Measurements from ENCODE around the gene PHETA2.

The PHETA2 gene

GRCh38 chr22:42076764-42077485 lies 2.9 kb downstream of the PHETA2 start:
- DNase-seq (ENCODE audit: low read depth): no peak
- no peak overlapping the region for H3K4me3 ChIP-seq (ENCODE audit: low read depth, low read length)
- no peak for TF ChIP-seq MYC (IDR thresholded peaks at IDR 0.05; ENCODE audit: low read depth, low read length)
- TF ChIP-seq, protein P1, sequence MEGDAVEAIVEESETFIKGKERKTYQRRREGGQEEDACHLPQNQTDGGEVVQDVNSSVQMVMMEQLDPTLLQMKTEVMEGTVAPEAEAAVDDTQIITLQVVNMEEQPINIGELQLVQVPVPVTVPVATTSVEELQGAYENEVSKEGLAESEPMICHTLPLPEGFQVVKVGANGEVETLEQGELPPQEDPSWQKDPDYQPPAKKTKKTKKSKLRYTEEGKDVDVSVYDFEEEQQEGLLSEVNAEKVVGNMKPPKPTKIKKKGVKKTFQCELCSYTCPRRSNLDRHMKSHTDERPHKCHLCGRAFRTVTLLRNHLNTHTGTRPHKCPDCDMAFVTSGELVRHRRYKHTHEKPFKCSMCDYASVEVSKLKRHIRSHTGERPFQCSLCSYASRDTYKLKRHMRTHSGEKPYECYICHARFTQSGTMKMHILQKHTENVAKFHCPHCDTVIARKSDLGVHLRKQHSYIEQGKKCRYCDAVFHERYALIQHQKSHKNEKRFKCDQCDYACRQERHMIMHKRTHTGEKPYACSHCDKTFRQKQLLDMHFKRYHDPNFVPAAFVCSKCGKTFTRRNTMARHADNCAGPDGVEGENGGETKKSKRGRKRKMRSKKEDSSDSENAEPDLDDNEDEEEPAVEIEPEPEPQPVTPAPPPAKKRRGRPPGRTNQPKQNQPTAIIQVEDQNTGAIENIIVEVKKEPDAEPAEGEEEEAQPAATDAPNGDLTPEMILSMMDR (IDR thresholded peaks at IDR 0.05; ENCODE audit: low read depth, low read length): no peak
- TF ChIP-seq, protein P2, sequence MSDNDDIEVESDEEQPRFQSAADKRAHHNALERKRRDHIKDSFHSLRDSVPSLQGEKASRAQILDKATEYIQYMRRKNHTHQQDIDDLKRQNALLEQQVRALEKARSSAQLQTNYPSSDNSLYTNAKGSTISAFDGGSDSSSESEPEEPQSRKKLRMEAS (IDR thresholded peaks at IDR 0.05; ENCODE audit: low read depth, low read length): no peak
- TF ChIP-seq POLR2A (IDR thresholded peaks at IDR 0.05; ENCODE audit: extremely low read depth, insufficient read length): no peak

DNA sequence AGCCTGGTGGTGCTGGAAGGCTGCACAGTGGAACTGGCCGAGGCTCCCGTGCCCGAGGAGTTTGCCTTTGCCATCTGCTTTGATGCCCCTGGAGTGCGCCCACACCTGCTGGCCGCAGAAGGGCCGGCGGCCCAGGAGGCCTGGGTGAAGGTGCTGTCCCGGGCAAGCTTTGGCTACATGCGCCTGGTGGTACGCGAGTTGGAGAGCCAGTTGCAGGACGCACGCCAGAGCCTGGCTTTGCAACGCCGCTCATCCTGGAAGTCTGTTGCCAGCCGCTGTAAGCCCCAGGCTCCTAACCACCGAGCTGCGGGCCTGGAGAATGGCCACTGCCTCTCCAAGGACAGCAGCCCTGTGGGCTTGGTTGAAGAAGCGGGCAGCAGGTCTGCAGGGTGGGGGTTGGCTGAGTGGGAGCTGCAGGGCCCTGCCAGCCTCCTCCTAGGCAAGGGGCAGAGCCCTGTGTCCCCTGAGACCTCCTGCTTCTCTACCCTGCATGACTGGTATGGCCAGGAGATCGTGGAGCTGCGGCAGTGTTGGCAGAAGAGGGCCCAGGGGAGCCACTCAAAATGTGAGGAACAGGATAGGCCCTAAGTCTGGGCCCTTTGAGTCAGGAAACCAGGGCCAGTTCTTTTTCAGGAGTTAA lies 3.6 kb downstream of the PHETA2 start:
- TF ChIP-seq, protein P1 (IDR thresholded peaks at IDR 0.05; ENCODE audit: low read depth, low read length): no peak
- TF ChIP-seq, protein P2 (IDR thresholded peaks at IDR 0.05; ENCODE audit: low read depth, low read length): no peak
- TF ChIP-seq MYC (IDR thresholded peaks at IDR 0.05; ENCODE audit: low read depth, low read length) (no peak), POLR2A (IDR thresholded peaks at IDR 0.05; ENCODE audit: extremely low read depth, insufficient read length) (no peak)
- no peak for DNase-seq (ENCODE audit: low read depth)
- H3K4me3 ChIP-seq (ENCODE audit: low read depth, low read length): no peak overlapping the region

DNA sequence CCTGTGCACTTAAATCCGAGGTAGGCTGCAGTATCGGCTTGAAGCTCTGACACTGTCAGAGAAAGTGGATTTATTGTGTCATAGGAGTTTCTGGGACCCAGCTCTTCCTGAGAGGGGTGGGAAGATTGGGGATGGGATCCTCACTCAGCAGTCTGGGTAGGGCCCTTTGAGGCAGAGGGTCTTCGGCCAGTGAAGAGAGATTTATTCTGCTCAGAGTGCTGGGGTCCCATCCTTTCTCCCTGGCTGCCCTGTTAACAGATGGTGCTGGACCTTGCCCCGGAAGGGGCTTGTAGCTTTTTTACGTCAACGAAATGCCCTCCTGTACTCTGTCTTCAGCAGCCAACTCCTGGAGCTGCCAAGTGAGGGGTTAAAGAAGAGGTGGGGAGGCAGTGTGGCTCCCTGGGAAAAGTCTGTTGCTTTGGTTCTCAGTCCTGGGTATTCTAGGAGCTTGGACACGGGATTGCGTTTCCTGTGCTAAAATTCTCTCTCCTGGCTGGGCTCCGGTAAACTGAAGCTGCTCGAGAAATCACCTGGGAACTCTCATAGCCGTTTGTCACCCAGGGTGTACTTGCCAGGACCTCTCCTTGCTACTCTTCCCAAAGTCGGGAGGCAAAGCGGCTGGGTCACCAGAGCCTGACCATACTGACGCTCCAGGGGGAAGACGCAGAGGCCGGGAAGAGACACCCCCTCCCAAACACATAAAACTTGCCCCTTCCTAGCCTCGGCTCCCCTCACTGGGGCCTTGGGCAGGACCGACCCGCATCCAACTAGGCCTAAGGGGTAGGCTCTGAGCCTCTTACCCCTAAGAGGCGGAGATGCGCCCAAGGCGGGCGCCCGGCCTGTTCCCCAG lies 4.6 kb downstream of the PHETA2 start:
- TF ChIP-seq POLR2A (IDR thresholded peaks at IDR 0.05; ENCODE audit: extremely low read depth, insufficient read length) (no peak), MYC (IDR thresholded peaks at IDR 0.05; ENCODE audit: low read depth, low read length) (no peak)
- TF ChIP-seq, protein P2 (IDR thresholded peaks at IDR 0.05; ENCODE audit: low read depth, low read length): no peak
- H3K4me3 ChIP-seq (ENCODE audit: low read depth, low read length): peak overlapping the region; percentile 55
- DNase-seq (ENCODE audit: low read depth): no peak

GRCh38 chr22:42079319-42080251 lies 5.5 kb downstream of the PHETA2 start, which contains the start of gene SMDT1:
Gene SMDT1 (plus strand): TSS chr22:42079700. CDS start chr22:42079769, 69 bp downstream.
- TF ChIP-seq, protein P2 (IDR thresholded peaks at IDR 0.05; ENCODE audit: low read depth, low read length): peak; percentile 65
- TF ChIP-seq, protein P1 (IDR thresholded peaks at IDR 0.05; ENCODE audit: low read depth, low read length): no peak
- peak; percentile 55 for TF ChIP-seq MYC (IDR thresholded peaks at IDR 0.05; ENCODE audit: low read depth, low read length)
- peak; percentile 59 for TF ChIP-seq POLR2A (IDR thresholded peaks at IDR 0.05; ENCODE audit: extremely low read depth, insufficient read length)
- peak; percentile 98 for DNase-seq (ENCODE audit: low read depth)
- peak within 1 kb of the TSS; percentile 93 for H3K4me3 ChIP-seq (ENCODE audit: low read depth, low read length)

- TF ChIP-seq, protein P1 (IDR thresholded peaks at IDR 0.05; ENCODE audit: low read depth, low read length): no peak
- TF ChIP-seq POLR2A (IDR thresholded peaks at IDR 0.05; ENCODE audit: extremely low read depth, insufficient read length): no peak
- no peak for TF ChIP-seq MYC (IDR thresholded peaks at IDR 0.05; ENCODE audit: low read depth, low read length)
- TF ChIP-seq, protein P2 (IDR thresholded peaks at IDR 0.05; ENCODE audit: low read depth, low read length): no peak
- peak; percentile 21 for DNase-seq (ENCODE audit: low read depth)
- H3K4me3 ChIP-seq (ENCODE audit: low read depth, low read length): peak overlapping the region; percentile 93
Observed at GRCh38 chr22:42080287-42080686, 6.2 kb downstream of the PHETA2 start.
